ENCODE data around the gene ZNF275.

The ZNF275 gene

GRCh38 chrX:153334654-153335295 is 822 bp downstream of the ZNF275 start:
- 47% methylated on average over 7 of the region's 16 CpGs for WGBS (ENCODE audit: insufficient coverage)
- ChIA-PET CTCF (no interaction called here), POLR2A (interaction anchor here (0.7 kb wide), 1 partner anchor 52 kb away, joined by 3 read pairs; no protein-coding TSS in a partner anchor)

DNA sequence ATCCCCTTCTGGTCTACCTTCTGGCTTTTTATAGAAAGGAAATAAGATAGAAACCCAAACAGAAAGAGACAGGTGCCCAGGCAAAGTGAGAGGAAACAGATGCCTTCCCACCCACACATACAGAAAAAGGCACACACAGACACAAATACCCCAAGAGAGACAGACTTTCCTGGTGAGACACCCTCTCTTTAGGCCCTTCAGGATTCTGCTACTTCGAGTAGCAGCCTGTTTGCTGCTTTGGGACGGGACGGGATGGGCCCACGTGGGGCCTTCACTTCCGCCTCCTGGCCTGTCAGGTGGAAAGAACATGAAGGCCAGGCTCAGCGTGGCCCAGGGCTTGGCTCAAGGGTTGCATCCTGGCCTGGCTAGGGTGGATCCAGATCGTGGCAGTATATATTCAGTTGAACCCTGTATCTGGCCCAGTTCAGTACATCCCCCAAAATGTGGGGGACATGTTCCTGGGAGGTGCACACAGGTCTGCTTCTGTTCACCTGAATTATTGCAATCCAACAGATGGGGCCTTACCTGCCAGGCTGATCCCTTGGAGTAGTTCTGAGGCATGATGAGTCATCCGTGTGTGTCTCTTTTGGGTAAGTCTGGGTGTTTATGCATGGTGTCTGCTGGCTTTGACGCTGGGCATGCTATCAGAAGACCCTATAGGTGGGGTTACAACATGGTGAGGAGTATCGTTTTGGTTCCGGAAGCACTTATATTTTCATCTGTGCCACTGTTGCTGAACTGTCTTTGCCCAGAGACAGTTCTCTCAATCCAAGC is 2.4 kb downstream of the ZNF275 start:
- ChIA-PET POLR2A (no interaction called here), CTCF (interaction anchor here (1.0 kb wide), 1 partner anchor 304 kb away, joined by 3 read pairs; no protein-coding TSS in a partner anchor)
- H3K27me3 ChIP-seq (replicated peaks in 2 of 5; ENCODE audit: control insufficient read depth in 4 of 5, insufficient read depth in 5 of 5, low read length in 4 of 5), result peaks cover 0 to 4% (median 0%) of the 10 kb centered on the region in 5 experiments
- DNase-seq, result peak in 2 of 3 donors; percentile 41 to 54
- H3K4me3 ChIP-seq (ENCODE audit: control insufficient read depth in 1 of 7, extremely low read depth in 1 of 7, insufficient read depth in 4 of 7, low read depth in 2 of 7, low read length in 6 of 7), result peak overlapping the region in 1 of 7 experiments; percentile 5
- H3K27ac ChIP-seq (ENCODE audit: insufficient read depth in 1 of 2, low read depth in 1 of 2, low read length in 2 of 2, poor library complexity in 1 of 2, severe bottlenecking in 2 of 2), result peak overlapping the region; percentile 9 to 33
- H3K9me3 ChIP-seq (ENCODE audit: control extremely low read depth in 1 of 5, control insufficient read depth in 4 of 5, insufficient read depth in 2 of 5, low read depth in 1 of 5, low read length in 4 of 5), result peaks cover 0 to 4% (median 0%) of the 10 kb centered on the region in 5 experiments
- 75% methylated on average over 11 of the region's 11 CpGs for WGBS (ENCODE audit: insufficient coverage)
- peaks cover 0 to 29% (median 16%) of the 10 kb centered on the region in 4 experiments for H3K4me1 ChIP-seq (ENCODE audit: control extremely low read depth in 1 of 4, control insufficient read depth in 4 of 4, insufficient read depth in 4 of 4, low read length in 3 of 4)
- H3K36me3 ChIP-seq (ENCODE audit: control insufficient read depth in 4 of 4, insufficient read depth in 4 of 4, low read length in 3 of 4), result peaks cover 2 to 38% (median 10%) of the 10 kb centered on the region in 4 experiments

More at GRCh38 chrX:153334654-153335295, 822 bp downstream of the ZNF275 start:
- Histone ChIP-seq H3K36me3 (ENCODE audit: control insufficient read depth in 4 of 4, insufficient read depth in 4 of 4, low read length in 3 of 4) (peaks cover 2 to 24% (median 10%) of the 10 kb centered on the region in 4 experiments), H3K4me1 (ENCODE audit: control extremely low read depth in 1 of 4, control insufficient read depth in 4 of 4, insufficient read depth in 4 of 4, low read length in 3 of 4) (peaks cover 0 to 29% (median 16%) of the 10 kb centered on the region in 4 experiments), H3K27ac (ENCODE audit: insufficient read depth in 1 of 2, low read depth in 1 of 2, low read length in 2 of 2, poor library complexity in 1 of 2, severe bottlenecking in 2 of 2) (peak overlapping the region; percentile 43 to 77), H3K9me3 (ENCODE audit: control extremely low read depth in 1 of 5, control insufficient read depth in 4 of 5, insufficient read depth in 2 of 5, low read depth in 1 of 5, low read length in 4 of 5) (no peaks in the 10 kb centered on the region), H3K27me3 (replicated peaks in 2 of 5; ENCODE audit: control insufficient read depth in 4 of 5, insufficient read depth in 5 of 5, low read length in 4 of 5) (peaks cover 0 to 4% (median 0%) of the 10 kb centered on the region in 5 experiments), H3K4me3 (ENCODE audit: control insufficient read depth in 1 of 7, extremely low read depth in 1 of 7, insufficient read depth in 4 of 7, low read depth in 2 of 7, low read length in 6 of 7) (peak overlapping the region; percentile 55 to 82 (median 68))
- peak in 1 of 3 donors; percentile 5 for DNase-seq

- Histone ChIP-seq H3K9me3 (ENCODE audit: control extremely low read depth in 1 of 5, control insufficient read depth in 4 of 5, insufficient read depth in 2 of 5, low read depth in 1 of 5, low read length in 4 of 5) (peaks cover 0 to 4% (median 0%) of the 10 kb centered on the region in 5 experiments), H3K27ac (ENCODE audit: insufficient read depth in 1 of 2, low read depth in 1 of 2, low read length in 2 of 2, poor library complexity in 1 of 2, severe bottlenecking in 2 of 2) (peak overlapping the region in 1 of 2 experiments; percentile 9), H3K4me1 (ENCODE audit: control extremely low read depth in 1 of 4, control insufficient read depth in 4 of 4, insufficient read depth in 4 of 4, low read length in 3 of 4) (peaks cover 0 to 29% (median 16%) of the 10 kb centered on the region in 4 experiments), H3K36me3 (ENCODE audit: control insufficient read depth in 4 of 4, insufficient read depth in 4 of 4, low read length in 3 of 4) (peaks cover 4 to 44% (median 12%) of the 10 kb centered on the region in 4 experiments), H3K27me3 (replicated peaks in 2 of 5; ENCODE audit: control insufficient read depth in 4 of 5, insufficient read depth in 5 of 5, low read length in 4 of 5) (peaks cover 0 to 4% (median 0%) of the 10 kb centered on the region in 5 experiments), H3K4me3 (ENCODE audit: control insufficient read depth in 1 of 7, extremely low read depth in 1 of 7, insufficient read depth in 4 of 7, low read depth in 2 of 7, low read length in 6 of 7) (no peak overlapping the region)
- WGBS (ENCODE audit: insufficient coverage), result 84% methylated on average over 5 of the region's 5 CpGs
- no peak for DNase-seq
- CTCF ChIA-PET, result interaction anchor here (1.0 kb wide), 1 partner anchor 304 kb away, joined by 3 read pairs; no protein-coding TSS in a partner anchor
- POLR2A ChIA-PET, result no interaction called here
Observed at GRCh38 chrX:153336988-153337387, 3.0 kb downstream of the ZNF275 start.

DNA sequence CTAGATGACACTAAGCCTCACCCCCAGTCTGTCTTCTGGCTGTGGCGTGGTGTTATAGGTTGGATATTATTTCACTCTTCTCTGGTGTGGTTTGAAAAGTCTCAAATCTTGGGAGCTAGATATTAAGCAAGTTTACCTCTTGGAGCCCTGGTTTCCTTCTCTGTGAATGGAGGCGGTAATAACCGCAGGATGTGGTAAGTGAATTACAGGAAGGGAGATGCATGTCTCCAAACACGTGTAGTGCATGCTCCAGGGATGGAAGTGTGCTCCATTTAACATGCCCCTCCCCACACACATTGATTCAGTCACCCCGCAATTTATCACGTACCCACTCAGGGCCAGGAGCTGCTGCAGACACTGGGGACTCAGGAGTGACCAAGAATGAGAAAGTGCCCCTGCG is 4.9 kb downstream of the ZNF275 start:
- CTCF ChIA-PET, result no interaction called here
- peaks cover 0 to 29% (median 16%) of the 10 kb centered on the region in 4 experiments for H3K4me1 ChIP-seq (ENCODE audit: control extremely low read depth in 1 of 4, control insufficient read depth in 4 of 4, insufficient read depth in 4 of 4, low read length in 3 of 4)

DNA sequence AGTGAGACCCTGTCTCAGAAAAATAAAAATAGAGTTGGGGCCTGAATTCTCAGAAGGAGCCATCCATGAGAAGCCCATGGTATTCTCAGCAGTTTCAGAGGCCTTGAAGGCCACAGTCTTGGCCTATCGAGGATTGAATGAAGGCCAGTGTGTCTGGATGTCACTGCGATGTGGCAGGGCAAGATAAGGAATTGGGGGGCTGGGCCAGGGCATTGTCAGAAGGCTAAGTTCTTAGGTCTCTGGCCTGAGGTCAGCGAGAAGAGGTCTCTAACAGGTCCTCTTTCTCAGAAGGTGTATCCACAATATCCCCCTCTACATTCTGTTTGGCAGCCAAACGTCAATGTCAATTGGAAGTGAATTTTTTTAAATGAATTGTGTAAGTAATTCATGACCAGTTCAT is 5.7 kb downstream of the ZNF275 start:
- POLR2A ChIA-PET, result no interaction called here
- CTCF ChIA-PET, result no interaction called here
- no peak overlapping the region for H3K4me3 ChIP-seq (ENCODE audit: control insufficient read depth in 1 of 7, extremely low read depth in 1 of 7, insufficient read depth in 4 of 7, low read depth in 2 of 7, low read length in 6 of 7)
- H3K9me3 ChIP-seq (ENCODE audit: control extremely low read depth in 1 of 5, control insufficient read depth in 4 of 5, insufficient read depth in 2 of 5, low read depth in 1 of 5, low read length in 4 of 5), result peaks cover 0 to 8% (median 0%) of the 10 kb centered on the region in 5 experiments
- no peak overlapping the region for H3K27ac ChIP-seq (ENCODE audit: insufficient read depth in 1 of 2, low read depth in 1 of 2, low read length in 2 of 2, poor library complexity in 1 of 2, severe bottlenecking in 2 of 2)
- no peak for DNase-seq
- no peaks in the 10 kb centered on the region for H3K27me3 ChIP-seq (replicated peaks in 2 of 5; ENCODE audit: control insufficient read depth in 4 of 5, insufficient read depth in 5 of 5, low read length in 4 of 5)
- H3K36me3 ChIP-seq (ENCODE audit: control insufficient read depth in 4 of 4, insufficient read depth in 4 of 4, low read length in 3 of 4), result peaks cover 8 to 56% (median 20%) of the 10 kb centered on the region in 4 experiments
- WGBS (ENCODE audit: insufficient coverage), result 93% methylated on average over 2 of the region's 4 CpGs
- H3K4me1 ChIP-seq (ENCODE audit: control extremely low read depth in 1 of 4, control insufficient read depth in 4 of 4, insufficient read depth in 4 of 4, low read length in 3 of 4), result peaks cover 0 to 29% (median 16%) of the 10 kb centered on the region in 4 experiments

More for the DNA sequence above, 4.9 kb downstream of the ZNF275 start:
- Histone ChIP-seq H3K9me3 (ENCODE audit: control extremely low read depth in 1 of 5, control insufficient read depth in 4 of 5, insufficient read depth in 2 of 5, low read depth in 1 of 5, low read length in 4 of 5) (peaks cover 0 to 7% (median 0%) of the 10 kb centered on the region in 5 experiments), H3K27ac (ENCODE audit: insufficient read depth in 1 of 2, low read depth in 1 of 2, low read length in 2 of 2, poor library complexity in 1 of 2, severe bottlenecking in 2 of 2) (no peak overlapping the region), H3K36me3 (ENCODE audit: control insufficient read depth in 4 of 4, insufficient read depth in 4 of 4, low read length in 3 of 4) (peaks cover 4 to 47% (median 15%) of the 10 kb centered on the region in 4 experiments), H3K4me3 (ENCODE audit: control insufficient read depth in 1 of 7, extremely low read depth in 1 of 7, insufficient read depth in 4 of 7, low read depth in 2 of 7, low read length in 6 of 7) (no peak overlapping the region), H3K27me3 (replicated peaks in 2 of 5; ENCODE audit: control insufficient read depth in 4 of 5, insufficient read depth in 5 of 5, low read length in 4 of 5) (no peaks in the 10 kb centered on the region)
- no peak for DNase-seq
- WGBS (ENCODE audit: insufficient coverage), result 59% methylated on average over 4 of the region's 7 CpGs
- POLR2A ChIA-PET, result no interaction called here

DNA sequence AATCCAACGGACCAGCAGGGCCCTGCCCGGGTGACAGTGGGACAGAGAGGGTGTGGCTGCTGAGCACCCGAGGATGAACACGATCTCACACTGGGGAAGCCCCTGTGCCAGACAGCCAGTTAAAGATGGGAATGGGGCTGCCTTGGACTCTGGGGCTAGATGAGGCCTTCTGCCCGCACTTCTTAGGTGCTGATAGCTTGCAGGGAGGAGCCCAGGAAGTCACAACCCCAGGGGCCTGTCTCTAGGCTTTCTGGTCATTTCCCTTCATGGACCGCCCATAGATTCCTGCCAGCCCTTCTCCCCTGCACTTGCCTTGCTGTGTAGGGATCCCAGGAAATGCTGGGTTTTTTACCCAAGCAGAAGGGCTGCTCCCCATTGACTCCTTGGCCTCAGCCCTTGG is 6.2 kb downstream of the ZNF275 start:
- CTCF ChIA-PET, result no interaction called here
- no peak overlapping the region for H3K4me3 ChIP-seq (ENCODE audit: control insufficient read depth in 1 of 7, extremely low read depth in 1 of 7, insufficient read depth in 4 of 7, low read depth in 2 of 7, low read length in 6 of 7)
- WGBS (ENCODE audit: insufficient coverage), result 92% methylated on average over 6 of the region's 6 CpGs
- peaks cover 0 to 9% (median 0%) of the 10 kb centered on the region in 5 experiments for H3K9me3 ChIP-seq (ENCODE audit: control extremely low read depth in 1 of 5, control insufficient read depth in 4 of 5, insufficient read depth in 2 of 5, low read depth in 1 of 5, low read length in 4 of 5)
- H3K27me3 ChIP-seq (replicated peaks in 2 of 5; ENCODE audit: control insufficient read depth in 4 of 5, insufficient read depth in 5 of 5, low read length in 4 of 5), result no peaks in the 10 kb centered on the region
- H3K4me1 ChIP-seq (ENCODE audit: control extremely low read depth in 1 of 4, control insufficient read depth in 4 of 4, insufficient read depth in 4 of 4, low read length in 3 of 4), result peaks cover 0 to 25% (median 13%) of the 10 kb centered on the region in 4 experiments
- no peak for DNase-seq
- no peak overlapping the region for H3K27ac ChIP-seq (ENCODE audit: insufficient read depth in 1 of 2, low read depth in 1 of 2, low read length in 2 of 2, poor library complexity in 1 of 2, severe bottlenecking in 2 of 2)
- peaks cover 8 to 56% (median 22%) of the 10 kb centered on the region in 4 experiments for H3K36me3 ChIP-seq (ENCODE audit: control insufficient read depth in 4 of 4, insufficient read depth in 4 of 4, low read length in 3 of 4)
- POLR2A ChIA-PET, result no interaction called here
